Fibroblast of lung (primary cell): ENCODE results near the gene RPL10A. TPM values are rescaled to one million over a fixed set of nuclear protein-coding genes. Genes with fewer than 3 reads are reported as not detected.

Source experiments
- DNase-seq, 2 donors: peaks; one replicate each; pipeline versions ENCODE4 v3.0.0 to v3.0.0-alpha.2; 2010; ENCODE audit warnings: low read depth in 2 of 2
- H2AFZ ChIP-seq: 2 replicates; pipeline ENCODE4 v1.5.1; 2012; ENCODE audit warnings: low read length, control low read depth, inconsistent platforms
- H3K27ac ChIP-seq: 2 replicates; pipeline ENCODE4 v1.5.1; 2011; ENCODE audit warnings: low read length, control low read depth; ENCODE audit not compliant: insufficient read depth
- H3K27me3 ChIP-seq: 2 replicates; pipeline ENCODE4 v1.5.1; 2011; ENCODE audit warnings: mild to moderate bottlenecking, low read length; ENCODE audit not compliant: control insufficient read depth, insufficient read depth
- H3K36me3 ChIP-seq: 2 replicates; pipeline ENCODE4 v1.5.1; 2011; ENCODE audit warnings: low read length; ENCODE audit not compliant: control insufficient read depth, insufficient read depth
- H3K4me1 ChIP-seq: 2 replicates; pipeline ENCODE4 v1.5.1; 2011; ENCODE audit warnings: low read length; ENCODE audit not compliant: control insufficient read depth, insufficient read depth; ENCODE audit errors: extremely low read depth
- H3K4me2 ChIP-seq: 2 replicates; pipeline ENCODE4 v1.5.1; 2011; ENCODE audit warnings: low read length, control low read depth; ENCODE audit not compliant: insufficient read depth; ENCODE audit errors: extremely low read depth
- H3K4me3 ChIP-seq, 4 experiments: fragments of 200-600 bp in 1 of 4; sonication (generic) in 1 of 4; replicated peaks in 1 of 4; 2 replicates each; pipeline ENCODE4 v1.5.1; 2011 to 2016; ENCODE audit warnings: low read length in 4 of 4, low read depth in 3 of 4, mild to moderate bottlenecking in 3 of 4, control low read depth in 2 of 4, inconsistent platforms in 1 of 4, mixed read lengths in 1 of 4; ENCODE audit not compliant: insufficient read depth in 1 of 4; ENCODE audit errors: control extremely low read depth in 1 of 4
- H3K79me2 ChIP-seq: 2 replicates; pipeline ENCODE4 v1.5.1; 2012; ENCODE audit warnings: mild to moderate bottlenecking, low read length, inconsistent platforms; ENCODE audit not compliant: control insufficient read depth, insufficient read depth
- H3K9ac ChIP-seq: 2 replicates; pipeline ENCODE4 v1.5.1; 2011; ENCODE audit warnings: mild to moderate bottlenecking, low read length, control low read depth; ENCODE audit not compliant: insufficient read depth
- H3K9me3 ChIP-seq: 2 replicates; pipeline ENCODE4 v1.5.1; 2012; ENCODE audit warnings: low read depth, low read length; ENCODE audit not compliant: control insufficient read depth, insufficient read depth
- H4K20me1 ChIP-seq: 2 replicates; pipeline ENCODE4 v1.5.1; 2011; ENCODE audit warnings: low read length; ENCODE audit not compliant: control insufficient read depth, insufficient read depth; ENCODE audit errors: extremely low read depth
- CTCF ChIP-seq, 2 donors: IDR thresholded peaks in 1 of 2; conservative IDR thresholded peaks in 1 of 2; 1 replicate in 1 of 2; 2 replicates in 1 of 2; pipeline ENCODE4 v1.5.1; 2011 to 2012; ENCODE audit warnings: low read length in 2 of 2, control low read depth in 1 of 2, inconsistent platforms in 1 of 2, low read depth in 1 of 2, mild to moderate bottlenecking in 1 of 2
- EZH2 ChIP-seq: IDR thresholded peaks from 2 replicates; pipeline ENCODE4 v1.5.1; 2012; ENCODE audit warnings: low read length, control low read depth, mild to moderate bottlenecking; ENCODE audit errors: missing control alignments
- polyA plus RNA-seq, 2 donors: library from polyadenylated mRNA; depleted of rRNA in 1 of 2; stranded (reverse) in 1 of 2; unstranded in 1 of 2; fragments of >200 nt; gene quantifications; 2 replicates each; pipeline ENCODE4 v1.2.1, GENCODE V29; 2011 to 2012; ENCODE audit warnings: missing spikeins in 1 of 2
- total RNA-seq: library from RNA; depleted of rRNA; stranded (reverse); fragments of >200 nt; gene quantifications from 2 replicates; pipeline ENCODE4 v1.2.1, GENCODE V29; 2014

Gene RPL10A
- total and polyA plus RNA-seq, 2 donors (not counting 1 experiment from before 2014, with no cell fraction given) = 1,754 to 1,911 TPM

- H3K27ac ChIP-seq = no peak overlapping the region
- H3K36me3 ChIP-seq = peaks cover 38% of the 10 kb centered on the region
- H3K9me3 ChIP-seq = no peaks in the 10 kb centered on the region
- H3K4me3 ChIP-seq = no peak overlapping the region
- no peak overlapping the region for H2AFZ ChIP-seq
- no peak overlapping the region for H3K9ac ChIP-seq
- no peaks in the 10 kb centered on the region for H3K27me3 ChIP-seq
- peaks cover 10% of the 10 kb centered on the region for H3K4me1 ChIP-seq
- peaks cover 17% of the 10 kb centered on the region for H3K79me2 ChIP-seq
- no peak overlapping the region for H3K4me2 ChIP-seq
- DNase-seq = no peak
- peaks cover 9% of the 10 kb centered on the region for H4K20me1 ChIP-seq
- TF ChIP-seq EZH2 = no peak
- TF ChIP-seq CTCF (conservative IDR thresholded peaks at IDR 0.05 in 1 of 2, IDR thresholded peaks at IDR 0.05 in 1 of 2; ENCODE audit: low read depth in 1 of 2, low read length in 2 of 2) = no peak
Observed at GRCh38 chr6:35474131-35474941, 6.1 kb downstream of the RPL10A start.

- no peak for DNase-seq
- Histone ChIP-seq H4K20me1 (peaks cover 5% of the 10 kb centered on the region), H3K36me3 (peaks cover 33% of the 10 kb centered on the region), H3K4me1 (peaks cover 10% of the 10 kb centered on the region), H3K4me2 (no peak overlapping the region), H3K27me3 (no peaks in the 10 kb centered on the region), H3K9ac (no peak overlapping the region), H2AFZ (no peak overlapping the region), H3K9me3 (no peaks in the 10 kb centered on the region), H3K79me2 (peaks cover 9% of the 10 kb centered on the region), H3K4me3 (no peak overlapping the region), H3K27ac (no peak overlapping the region)
- TF ChIP-seq CTCF (conservative IDR thresholded peaks at IDR 0.05 in 1 of 2, IDR thresholded peaks at IDR 0.05 in 1 of 2; ENCODE audit: low read depth in 1 of 2, low read length in 2 of 2) (no peak), EZH2 (no peak)
Observed at GRCh38 chr6:35474942-35475570, 6.9 kb downstream of the RPL10A start.

GRCh38 chr6:35475573-35475972 lies 7.4 kb downstream of the RPL10A start:
- H3K27me3 ChIP-seq = no peaks in the 10 kb centered on the region
- no peak overlapping the region for H3K27ac ChIP-seq
- no peak overlapping the region for H3K4me3 ChIP-seq
- H3K9me3 ChIP-seq = no peaks in the 10 kb centered on the region
- no peak overlapping the region for H3K4me2 ChIP-seq
- no peak overlapping the region for H3K9ac ChIP-seq
- no peak overlapping the region for H2AFZ ChIP-seq
- peaks cover 30% of the 10 kb centered on the region for H3K36me3 ChIP-seq
- peaks cover 2% of the 10 kb centered on the region for H4K20me1 ChIP-seq
- H3K4me1 ChIP-seq = peaks cover 7% of the 10 kb centered on the region
- no peak for DNase-seq
- peaks cover 4% of the 10 kb centered on the region for H3K79me2 ChIP-seq
- TF ChIP-seq EZH2 (no peak), CTCF (conservative IDR thresholded peaks at IDR 0.05 in 1 of 2, IDR thresholded peaks at IDR 0.05 in 1 of 2; ENCODE audit: low read depth in 1 of 2, low read length in 2 of 2) (no peak)
